A673 (cell line): ENCODE measurements around the gene PLXDC2. TPM values are rescaled to one million over a fixed set of nuclear protein-coding genes. Genes with fewer than 3 reads are reported as not detected.

ENCODE experiments used
- BruUV-seq: library from RNA; stranded (reverse); fragments of 400-500 nt; replicated peaks from 2 replicates; lab custom pipeline; 2021; lab: Mats Ljungman, UMichigan
- CTCF ChIA-PET: fragments of 300-600 bp; sonication (Branson Sonifier 250); formaldehyde crosslinking; loops from one replicate; lab custom pipeline; 2022; ENCODE audit warnings: antibody characterized with exemption; lab: Charles Lee
- POLR2A ChIA-PET: fragments of 300-600 bp; sonication (Branson Sonifier 250); formaldehyde crosslinking; loops from one replicate; lab custom pipeline; 2022; ENCODE audit warnings: antibody characterized with exemption; ENCODE audit not compliant: low non-redundant PET; lab: Charles Lee
- DNase-seq: peaks from one replicate; pipeline ENCODE4 v3.0.0-alpha.2; 2015; ENCODE audit warnings: low spot score
- H3K27ac ChIP-seq: fragments of 200-600 bp; sonication (generic); 2 replicates; pipeline ENCODE4 v1.5.1; 2016; ENCODE audit warnings: mixed run types, low read depth, mild to moderate bottlenecking, mixed read lengths, antibody characterized with exemption, low read length; ENCODE audit not compliant: poor library complexity, severe bottlenecking
- H3K27me3 ChIP-seq: fragments of 200-600 bp; sonication (generic); replicated peaks from 2 replicates; pipeline ENCODE4 v1.6.1; 2017; ENCODE audit warnings: mixed run types, low read depth, mild to moderate bottlenecking, mixed read lengths, antibody characterized with exemption, low read length; ENCODE audit not compliant: insufficient read depth, poor library complexity
- H3K36me3 ChIP-seq: fragments of 200-600 bp; sonication (generic); 2 replicates; pipeline ENCODE4 v1.6.1; 2016; ENCODE audit warnings: mixed run types, mild to moderate bottlenecking, mixed read lengths, antibody characterized with exemption, low read length; ENCODE audit not compliant: insufficient read depth, poor library complexity, severe bottlenecking
- H3K4me1 ChIP-seq: fragments of 200-600 bp; sonication (generic); 2 replicates; pipeline ENCODE4 v1.6.1; 2017; ENCODE audit warnings: mixed run types, mild to moderate bottlenecking, mixed read lengths, antibody characterized with exemption, low read length; ENCODE audit not compliant: insufficient read depth, poor library complexity, severe bottlenecking
- H3K4me3 ChIP-seq: fragments of 200-600 bp; sonication (generic); 2 replicates; pipeline ENCODE4 v1.5.1; 2016; ENCODE audit warnings: low read depth, mixed run types, mild to moderate bottlenecking, mixed read lengths, low read length; ENCODE audit not compliant: poor library complexity, severe bottlenecking
- H3K9me3 ChIP-seq: fragments of 200-600 bp; sonication (generic); 2 replicates; pipeline ENCODE4 v1.6.1; 2016; ENCODE audit warnings: mixed run types, low read depth, mild to moderate bottlenecking, mixed read lengths, antibody characterized with exemption, low read length; ENCODE audit not compliant: poor library complexity, severe bottlenecking
- CTCF ChIP-seq: fragments of 300-800, 200-600 bp; sonication (generic); conservative IDR thresholded peaks from 2 replicates; pipeline ENCODE4 v1.5.1; 2017; ENCODE audit warnings: low read depth, mild to moderate bottlenecking, antibody characterized with exemption, low read length, moderate library complexity, mixed read lengths
- EZH2 ChIP-seq: fragments of 200-600 bp; sonication (generic); IDR thresholded peaks from 2 replicates; pipeline ENCODE4 v1.6.1; 2017; ENCODE audit warnings: borderline replicate concordance, low read depth, mild to moderate bottlenecking, mixed read lengths, antibody characterized with exemption, low read length; ENCODE audit not compliant: poor library complexity, severe bottlenecking
- intact Hi-C: fragments of 100-400 bp; cut with micrococcal nuclease; formaldehyde crosslinking; loops from one replicate; pipeline ENCODE4 v1.10.0; 2022; ENCODE audit not compliant: unreplicated experiment
- total RNA-seq: library from RNA; stranded (reverse); gene quantifications from 2 replicates; pipeline ENCODE4 v1.2.3, GENCODE V29; 2021

The PLXDC2 gene
- total RNA-seq, 1 experiment from 2014 or later: 74.8 TPM

- ChIA-PET POLR2A (no interaction called here), CTCF (no interaction called here)
- TF ChIP-seq CTCF (no peak), EZH2 (no peak)
These were observed 43.9 kb downstream of the PLXDC2 start for GRCh38 chr10:19860107-19860506.

GRCh38 chr10:19862811-19863515, 46.7 kb downstream of the PLXDC2 start:
- H3K4me3 ChIP-seq: no peak overlapping the region
- no peak overlapping the region for H3K27ac ChIP-seq
- DNase-seq: no peak
- H3K36me3 ChIP-seq: no peaks in the 10 kb centered on the region
- ChIA-PET CTCF (no interaction called here), POLR2A (no interaction called here)
- TF ChIP-seq CTCF: no peak
- no peak for TF ChIP-seq EZH2
- H3K9me3 ChIP-seq: no peaks in the 10 kb centered on the region
- H3K4me1 ChIP-seq: peaks cover 10% of the 10 kb centered on the region
- intact Hi-C loops: no loop called here
- no TSS peak for BruUV-seq
- H3K27me3 ChIP-seq: no peaks in the 10 kb centered on the region

More at GRCh38 chr10:19860107-19860506, 43.9 kb downstream of the PLXDC2 start:
- H3K27ac ChIP-seq: no peak overlapping the region
- no peaks in the 10 kb centered on the region for H3K36me3 ChIP-seq
- H3K27me3 ChIP-seq: no peaks in the 10 kb centered on the region
- no peak overlapping the region for H3K4me3 ChIP-seq
- BruUV-seq: no TSS peak
- peaks cover 16% of the 10 kb centered on the region for H3K4me1 ChIP-seq
- DNase-seq: no peak
- no peaks in the 10 kb centered on the region for H3K9me3 ChIP-seq
- intact Hi-C loops: no loop called here

- H3K36me3 ChIP-seq: no peaks in the 10 kb centered on the region
- TF ChIP-seq EZH2 (no peak), CTCF (no peak)
- H3K4me1 ChIP-seq: peaks cover 10% of the 10 kb centered on the region
- ChIA-PET CTCF (no interaction called here), POLR2A (no interaction called here)
- no peak overlapping the region for H3K4me3 ChIP-seq
- intact Hi-C loops: no loop called here
- H3K27me3 ChIP-seq: no peaks in the 10 kb centered on the region
- H3K27ac ChIP-seq: no peak overlapping the region
- no peaks in the 10 kb centered on the region for H3K9me3 ChIP-seq
- no peak for DNase-seq
- no TSS peak for BruUV-seq
These were observed 49.4 kb downstream of the PLXDC2 start for GRCh38 chr10:19865676-19866075.
